ENCODE measurements around the gene AGPAT4. TPM values are rescaled to one million over a fixed set of nuclear protein-coding genes. Genes with fewer than 3 reads are reported as not detected.

AGPAT4 gene
- total RNA-seq, 1 donor from 2014 or later: 2.2 TPM

- intact Hi-C loops (cut with micrococcal nuclease): no loop called here
- H3K36me3 ChIP-seq: no peaks in the 10 kb centered on the region
- H3K27ac ChIP-seq (replicated peaks): no peak overlapping the region
- TF ChIP-seq, protein P1, sequence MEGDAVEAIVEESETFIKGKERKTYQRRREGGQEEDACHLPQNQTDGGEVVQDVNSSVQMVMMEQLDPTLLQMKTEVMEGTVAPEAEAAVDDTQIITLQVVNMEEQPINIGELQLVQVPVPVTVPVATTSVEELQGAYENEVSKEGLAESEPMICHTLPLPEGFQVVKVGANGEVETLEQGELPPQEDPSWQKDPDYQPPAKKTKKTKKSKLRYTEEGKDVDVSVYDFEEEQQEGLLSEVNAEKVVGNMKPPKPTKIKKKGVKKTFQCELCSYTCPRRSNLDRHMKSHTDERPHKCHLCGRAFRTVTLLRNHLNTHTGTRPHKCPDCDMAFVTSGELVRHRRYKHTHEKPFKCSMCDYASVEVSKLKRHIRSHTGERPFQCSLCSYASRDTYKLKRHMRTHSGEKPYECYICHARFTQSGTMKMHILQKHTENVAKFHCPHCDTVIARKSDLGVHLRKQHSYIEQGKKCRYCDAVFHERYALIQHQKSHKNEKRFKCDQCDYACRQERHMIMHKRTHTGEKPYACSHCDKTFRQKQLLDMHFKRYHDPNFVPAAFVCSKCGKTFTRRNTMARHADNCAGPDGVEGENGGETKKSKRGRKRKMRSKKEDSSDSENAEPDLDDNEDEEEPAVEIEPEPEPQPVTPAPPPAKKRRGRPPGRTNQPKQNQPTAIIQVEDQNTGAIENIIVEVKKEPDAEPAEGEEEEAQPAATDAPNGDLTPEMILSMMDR (IDR thresholded peaks at IDR 0.05; ENCODE audit: borderline replicate concordance): no peak
- DNase-seq: no peak
- no peaks in the 10 kb centered on the region for H3K4me1 ChIP-seq
- no peaks in the 10 kb centered on the region for H3K27me3 ChIP-seq (ENCODE audit: low read depth)
- H3K9me3 ChIP-seq (replicated peaks): no peaks in the 10 kb centered on the region
- no peak overlapping the region for H3K4me3 ChIP-seq
These were observed 6.0 kb upstream of the AGPAT4 start for GRCh38 chr6:161279677-161280415.

DNA sequence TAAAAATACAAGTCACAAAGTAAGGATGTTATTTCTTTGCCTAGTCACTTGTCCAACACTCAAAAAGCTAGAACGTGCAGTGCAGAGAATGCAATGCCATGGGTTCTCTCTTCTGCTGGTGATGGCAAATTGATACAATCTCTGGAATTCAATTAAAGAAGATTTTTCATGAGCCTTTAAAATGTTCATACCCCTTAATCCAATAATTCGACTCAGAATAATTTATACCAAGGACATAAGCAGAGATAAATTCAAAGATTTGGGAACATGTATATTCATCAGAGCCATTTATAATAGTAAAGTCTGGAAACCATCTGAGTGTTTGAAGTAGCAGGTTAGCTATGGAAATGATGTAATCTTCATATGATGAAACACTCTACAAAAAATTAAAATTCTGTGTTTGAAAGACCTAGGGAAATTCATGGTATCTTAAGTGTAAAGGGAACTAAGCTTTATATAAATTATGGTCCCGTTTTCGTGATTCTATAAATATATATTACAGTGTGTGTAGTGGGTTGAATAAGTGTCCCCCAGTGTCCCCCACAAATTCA lies 2.8 kb upstream of the AGPAT4 start:
- Histone ChIP-seq H3K4me3 (no peak overlapping the region), H3K27me3 (ENCODE audit: low read depth) (peaks cover 6% of the 10 kb centered on the region), H3K9me3 (replicated peaks) (no peaks in the 10 kb centered on the region), H3K27ac (replicated peaks) (no peak overlapping the region), H3K4me1 (peaks cover 26% of the 10 kb centered on the region), H3K36me3 (no peaks in the 10 kb centered on the region)
- intact Hi-C loops (cut with micrococcal nuclease): no loop called here
- DNase-seq: no peak
- TF ChIP-seq, protein P1 (IDR thresholded peaks at IDR 0.05; ENCODE audit: borderline replicate concordance): no peak

GRCh38 chr6:161274898-161275297 lies 1.0 kb upstream of the AGPAT4 start:
- TF ChIP-seq, protein P1 (IDR thresholded peaks at IDR 0.05; ENCODE audit: borderline replicate concordance): no peak
- Histone ChIP-seq H3K36me3 (no peaks in the 10 kb centered on the region), H3K27ac (replicated peaks) (peak overlapping the region; percentile 74), H3K9me3 (replicated peaks) (no peaks in the 10 kb centered on the region), H3K27me3 (ENCODE audit: low read depth) (peaks cover 6% of the 10 kb centered on the region), H3K4me3 (no peak overlapping the region), H3K4me1 (peaks cover 26% of the 10 kb centered on the region)
- intact Hi-C loops (cut with micrococcal nuclease): no loop called here
- no peak for DNase-seq

GRCh38 chr6:161274488-161274858 lies 612 bp upstream of the AGPAT4 start:
- Histone ChIP-seq H3K36me3 (no peaks in the 10 kb centered on the region), H3K27me3 (ENCODE audit: low read depth) (peaks cover 6% of the 10 kb centered on the region), H3K27ac (replicated peaks) (peak overlapping the region; percentile 74), H3K9me3 (replicated peaks) (no peaks in the 10 kb centered on the region), H3K4me3 (peak overlapping the region; percentile 74), H3K4me1 (peaks cover 26% of the 10 kb centered on the region)
- intact Hi-C loops (cut with micrococcal nuclease): no loop called here
- TF ChIP-seq, protein P1 (IDR thresholded peaks at IDR 0.05; ENCODE audit: borderline replicate concordance): no peak
- DNase-seq: no peak

GRCh38 chr6:161273274-161273751 lies 548 bp downstream of the AGPAT4 start:
- Histone ChIP-seq H3K27me3 (ENCODE audit: low read depth) (peaks cover 6% of the 10 kb centered on the region), H3K4me1 (peaks cover 26% of the 10 kb centered on the region), H3K4me3 (peak overlapping the region; percentile 74), H3K36me3 (no peaks in the 10 kb centered on the region), H3K9me3 (replicated peaks) (no peaks in the 10 kb centered on the region), H3K27ac (replicated peaks) (peak overlapping the region; percentile 74)
- intact Hi-C loops (cut with micrococcal nuclease): no loop called here
- no peak for DNase-seq
- TF ChIP-seq, protein P1 (IDR thresholded peaks at IDR 0.05; ENCODE audit: borderline replicate concordance): no peak
